SK-N-SH treated with all-trans-retinoic acid at 6 μM for 48 hours (cell line): Measurements from ENCODE around the gene ZHX3.

Experiments used
- ARNTL ChIP-seq: fragments of 450-650 bp; formaldehyde crosslinking; IDR thresholded peaks from 2 replicates; pipeline ENCODE4 v1.5.0; 2020; ENCODE audit warnings: low read depth, mild to moderate bottlenecking, moderate library complexity, borderline replicate concordance
- BACH2 ChIP-seq: fragments of 250-450 bp; sonication (Bioruptor Pico); IDR thresholded peaks from 2 replicates; pipeline ENCODE4 v1.9.0; 2021; ENCODE audit warnings: mild to moderate bottlenecking, borderline replicate concordance
- TCF4 ChIP-seq: fragments of 250-450 bp; sonication (Bioruptor Pico); IDR thresholded peaks from 2 replicates; pipeline ENCODE4 v1.8.0; 2021; ENCODE audit warnings: mild to moderate bottlenecking, moderate library complexity, borderline replicate concordance
- TOX ChIP-seq: fragments of 250-450 bp; sonication (Bioruptor Pico); IDR thresholded peaks from 2 replicates; pipeline ENCODE4 v1.8.0; 2021; ENCODE audit warnings: mild to moderate bottlenecking, moderate library complexity, borderline replicate concordance
- ZC3H10 ChIP-seq: fragments of 250-450 bp; sonication (Bioruptor Pico); IDR thresholded peaks from 2 replicates; pipeline ENCODE4 v1.5.1; 2021; ENCODE audit warnings: mild to moderate bottlenecking, moderate library complexity
- ZFP30 ChIP-seq: fragments of 450-650 bp; formaldehyde crosslinking; IDR thresholded peaks from 2 replicates; pipeline ENCODE4 v1.5.0; 2022; ENCODE audit warnings: mild to moderate bottlenecking, moderate library complexity
- ZNF565 ChIP-seq: fragments of 450-650 bp; formaldehyde crosslinking; conservative IDR thresholded peaks from 2 replicates; pipeline ENCODE4 v1.5.0; 2020; ENCODE audit warnings: low read depth, mild to moderate bottlenecking, moderate library complexity
- ZNF70 ChIP-seq: fragments of 450-650 bp; formaldehyde crosslinking; IDR thresholded peaks from 2 replicates; pipeline ENCODE4 v1.5.0; 2020; ENCODE audit warnings: mild to moderate bottlenecking, moderate library complexity
- ZNF8 ChIP-seq: fragments of 450-650 bp; formaldehyde crosslinking; IDR thresholded peaks from 2 replicates; pipeline ENCODE4 v1.5.0; 2020; ENCODE audit warnings: mild to moderate bottlenecking, moderate library complexity
- TF ChIP-seq, protein P1 (sequence below): fragments of 250-450 bp; sonication (Bioruptor Pico); IDR thresholded peaks from 2 replicates; pipeline ENCODE4 v1.5.1; 2020; ENCODE audit warnings: low read depth, mild to moderate bottlenecking, moderate library complexity
- TF ChIP-seq, protein P2 (sequence below): fragments of 250-450 bp; sonication (Bioruptor Pico); IDR thresholded peaks from 2 replicates; pipeline ENCODE4 v1.5.0; 2020; ENCODE audit warnings: mild to moderate bottlenecking, moderate library complexity
- TF ChIP-seq, protein P3 (sequence below): fragments of 250-450 bp; sonication (Bioruptor Pico); IDR thresholded peaks from 2 replicates; pipeline ENCODE4 v1.5.1; 2021; ENCODE audit warnings: mild to moderate bottlenecking, moderate library complexity

DNA sequence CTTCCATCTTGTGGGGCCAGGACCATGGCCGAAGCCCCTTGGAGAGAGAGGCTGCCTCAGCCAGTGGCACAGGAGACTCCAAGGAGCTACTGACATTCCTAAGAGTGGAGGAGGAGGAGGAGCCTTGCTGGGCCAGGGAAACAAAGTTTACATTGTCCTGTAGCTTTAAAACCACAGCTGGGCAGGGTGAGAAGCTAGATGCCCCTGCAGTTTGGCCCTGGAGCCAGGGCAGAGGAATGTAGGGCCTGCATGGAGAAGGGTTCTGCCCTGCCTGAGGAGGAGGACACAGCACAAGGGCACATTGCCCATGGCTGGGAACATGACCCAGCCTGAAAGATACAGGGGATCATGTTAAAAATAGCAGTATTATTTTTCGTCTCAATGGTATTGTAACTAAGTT, 142.7 kb downstream of the ZHX3 start:
- TF ChIP-seq ZNF8 (CRISPR knock-in tag) (no peak), ARNTL (CRISPR knock-in tag) (no peak), BACH2 (no peak), ZNF70 (CRISPR knock-in tag) (no peak), ZNF565 (no peak), TCF4 (CRISPR knock-in tag) (no peak), ZC3H10 (no peak), ZFP30 (CRISPR knock-in tag) (no peak), TOX (CRISPR knock-in tag) (no peak)
- TF ChIP-seq, protein P1, sequence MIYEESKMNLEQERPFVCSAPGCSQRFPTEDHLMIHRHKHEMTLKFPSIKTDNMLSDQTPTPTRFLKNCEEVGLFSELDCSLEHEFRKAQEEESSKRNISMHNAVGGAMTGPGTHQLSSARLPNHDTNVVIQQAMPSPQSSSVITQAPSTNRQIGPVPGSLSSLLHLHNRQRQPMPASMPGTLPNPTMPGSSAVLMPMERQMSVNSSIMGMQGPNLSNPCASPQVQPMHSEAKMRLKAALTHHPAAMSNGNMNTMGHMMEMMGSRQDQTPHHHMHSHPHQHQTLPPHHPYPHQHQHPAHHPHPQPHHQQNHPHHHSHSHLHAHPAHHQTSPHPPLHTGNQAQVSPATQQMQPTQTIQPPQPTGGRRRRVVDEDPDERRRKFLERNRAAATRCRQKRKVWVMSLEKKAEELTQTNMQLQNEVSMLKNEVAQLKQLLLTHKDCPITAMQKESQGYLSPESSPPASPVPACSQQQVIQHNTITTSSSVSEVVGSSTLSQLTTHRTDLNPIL, result no peak
- TF ChIP-seq, protein P2, sequence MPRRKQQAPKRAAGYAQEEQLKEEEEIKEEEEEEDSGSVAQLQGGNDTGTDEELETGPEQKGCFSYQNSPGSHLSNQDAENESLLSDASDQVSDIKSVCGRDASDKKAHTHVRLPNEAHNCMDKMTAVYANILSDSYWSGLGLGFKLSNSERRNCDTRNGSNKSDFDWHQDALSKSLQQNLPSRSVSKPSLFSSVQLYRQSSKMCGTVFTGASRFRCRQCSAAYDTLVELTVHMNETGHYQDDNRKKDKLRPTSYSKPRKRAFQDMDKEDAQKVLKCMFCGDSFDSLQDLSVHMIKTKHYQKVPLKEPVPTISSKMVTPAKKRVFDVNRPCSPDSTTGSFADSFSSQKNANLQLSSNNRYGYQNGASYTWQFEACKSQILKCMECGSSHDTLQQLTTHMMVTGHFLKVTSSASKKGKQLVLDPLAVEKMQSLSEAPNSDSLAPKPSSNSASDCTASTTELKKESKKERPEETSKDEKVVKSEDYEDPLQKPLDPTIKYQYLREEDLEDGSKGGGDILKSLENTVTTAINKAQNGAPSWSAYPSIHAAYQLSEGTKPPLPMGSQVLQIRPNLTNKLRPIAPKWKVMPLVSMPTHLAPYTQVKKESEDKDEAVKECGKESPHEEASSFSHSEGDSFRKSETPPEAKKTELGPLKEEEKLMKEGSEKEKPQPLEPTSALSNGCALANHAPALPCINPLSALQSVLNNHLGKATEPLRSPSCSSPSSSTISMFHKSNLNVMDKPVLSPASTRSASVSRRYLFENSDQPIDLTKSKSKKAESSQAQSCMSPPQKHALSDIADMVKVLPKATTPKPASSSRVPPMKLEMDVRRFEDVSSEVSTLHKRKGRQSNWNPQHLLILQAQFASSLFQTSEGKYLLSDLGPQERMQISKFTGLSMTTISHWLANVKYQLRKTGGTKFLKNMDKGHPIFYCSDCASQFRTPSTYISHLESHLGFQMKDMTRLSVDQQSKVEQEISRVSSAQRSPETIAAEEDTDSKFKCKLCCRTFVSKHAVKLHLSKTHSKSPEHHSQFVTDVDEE (CRISPR knock-in tag), result no peak
- TF ChIP-seq, protein P3, sequence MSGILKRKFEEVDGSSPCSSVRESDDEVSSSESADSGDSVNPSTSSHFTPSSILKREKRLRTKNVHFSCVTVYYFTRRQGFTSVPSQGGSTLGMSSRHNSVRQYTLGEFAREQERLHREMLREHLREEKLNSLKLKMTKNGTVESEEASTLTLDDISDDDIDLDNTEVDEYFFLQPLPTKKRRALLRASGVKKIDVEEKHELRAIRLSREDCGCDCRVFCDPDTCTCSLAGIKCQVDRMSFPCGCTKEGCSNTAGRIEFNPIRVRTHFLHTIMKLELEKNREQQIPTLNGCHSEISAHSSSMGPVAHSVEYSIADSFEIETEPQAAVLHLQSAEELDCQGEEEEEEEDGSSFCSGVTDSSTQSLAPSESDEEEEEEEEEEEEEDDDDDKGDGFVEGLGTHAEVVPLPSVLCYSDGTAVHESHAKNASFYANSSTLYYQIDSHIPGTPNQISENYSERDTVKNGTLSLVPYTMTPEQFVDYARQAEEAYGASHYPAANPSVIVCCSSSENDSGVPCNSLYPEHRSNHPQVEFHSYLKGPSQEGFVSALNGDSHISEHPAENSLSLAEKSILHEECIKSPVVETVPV, result no peak
